Hepatocyte (in vitro differentiated cells): ENCODE measurements around the gene WHAMM. TPM values are rescaled to one million over a fixed set of nuclear protein-coding genes. Genes with fewer than 3 reads are reported as not detected.

Experiments used
- DNase-seq: peaks from one replicate; pipeline ENCODE4 v3.0.0-alpha.2; 2016; ENCODE audit warnings: low spot score
- H2AFZ ChIP-seq: fragments of 200-600 bp; sonication (generic); 2 replicates; pipeline ENCODE4 v1.6.0; 2016; ENCODE audit warnings: antibody characterized with exemption, mild to moderate bottlenecking
- H3K27ac ChIP-seq: fragments of 200-600 bp; sonication (generic); 2 replicates; pipeline ENCODE4 v1.5.1; 2016; ENCODE audit warnings: mild to moderate bottlenecking
- H3K27me3 ChIP-seq: fragments of 200-600 bp; sonication (generic); 2 replicates; pipeline ENCODE4 v1.6.1; 2016
- H3K36me3 ChIP-seq: fragments of 200-600 bp; sonication (generic); replicated peaks from 2 replicates; pipeline ENCODE4 v1.5.1; 2016; ENCODE audit warnings: low read depth; ENCODE audit not compliant: insufficient read depth
- H3K4me1 ChIP-seq: fragments of 200-600 bp; sonication (generic); 2 replicates; pipeline ENCODE4 v1.5.1; 2016; ENCODE audit warnings: mild to moderate bottlenecking, moderate library complexity; ENCODE audit not compliant: insufficient read depth
- H3K4me2 ChIP-seq: fragments of 200-600 bp; sonication (generic); 2 replicates; pipeline ENCODE4 v1.6.0; 2016
- H3K4me3 ChIP-seq: fragments of 200-600 bp; sonication (generic); 2 replicates; pipeline ENCODE4 v1.5.1; 2016; ENCODE audit warnings: mild to moderate bottlenecking
- H3K79me2 ChIP-seq: fragments of 200-600 bp; sonication (generic); 2 replicates; pipeline ENCODE4 v1.6.0; 2017; ENCODE audit warnings: mild to moderate bottlenecking
- H3K9me2 ChIP-seq: fragments of 200-600 bp; sonication (generic); replicated peaks from 2 replicates; pipeline ENCODE4 v1.6.0; 2017; ENCODE audit warnings: mild to moderate bottlenecking; ENCODE audit not compliant: insufficient read depth
- H3K9me3 ChIP-seq: fragments of 200-600 bp; sonication (generic); 2 replicates; pipeline ENCODE4 v1.5.1; 2016; ENCODE audit warnings: low read depth, mild to moderate bottlenecking
- H4K20me1 ChIP-seq: fragments of 200-600 bp; sonication (generic); 2 replicates; pipeline ENCODE4 v1.6.0; 2016; ENCODE audit warnings: mild to moderate bottlenecking; ENCODE audit not compliant: insufficient read depth, poor library complexity, severe bottlenecking
- EZH2 ChIP-seq: fragments of 200-600 bp; sonication (generic); IDR thresholded peaks from 2 replicates; pipeline ENCODE4 v1.6.1; 2016; ENCODE audit warnings: antibody characterized with exemption, mild to moderate bottlenecking, borderline replicate concordance
- EZH2phosphoT487 ChIP-seq: fragments of 200-600 bp; sonication (generic); IDR thresholded peaks from one replicate; pipeline ENCODE4 v1.6.1; 2018; ENCODE audit warnings: antibody characterized with exemption, mild to moderate bottlenecking, low read depth, moderate library complexity; ENCODE audit not compliant: unreplicated experiment, severe bottlenecking
- WGBS: methylation state at CpG from one replicate; pipeline ENCODE4 v1.1.6; 2016; ENCODE audit warnings: low lambda C conversion rate; ENCODE audit errors: missing lambda C conversion rate; 5-methylcytosine and 5-hydroxymethylcytosine counted together
- polyA plus RNA-seq: library from polyadenylated mRNA; unstranded; fragments of >200 nt; fragmentation: Nextera tagmentation; extraction: Ambion mirVana; gene quantifications from 2 replicates; pipeline ENCODE4 v1.2.1, GENCODE V29; 2016
- total RNA-seq: library from RNA; depleted of rRNA; stranded (reverse); fragments of >200 nt; gene quantifications from 2 replicates; pipeline ENCODE4 v1.2.3, GENCODE V29; 2014
- TF ChIP-seq, protein P1 (sequence below): fragments of 200-600 bp; sonication (generic); IDR thresholded peaks from 2 replicates; pipeline ENCODE4 v1.5.1; 2016; ENCODE audit warnings: antibody characterized with exemption, mild to moderate bottlenecking; ENCODE audit not compliant: poor library complexity

WHAMM gene
- total and polyA plus RNA-seq, 2 experiments from 2014 or later = 5.3 to 8.0 TPM

DNA sequence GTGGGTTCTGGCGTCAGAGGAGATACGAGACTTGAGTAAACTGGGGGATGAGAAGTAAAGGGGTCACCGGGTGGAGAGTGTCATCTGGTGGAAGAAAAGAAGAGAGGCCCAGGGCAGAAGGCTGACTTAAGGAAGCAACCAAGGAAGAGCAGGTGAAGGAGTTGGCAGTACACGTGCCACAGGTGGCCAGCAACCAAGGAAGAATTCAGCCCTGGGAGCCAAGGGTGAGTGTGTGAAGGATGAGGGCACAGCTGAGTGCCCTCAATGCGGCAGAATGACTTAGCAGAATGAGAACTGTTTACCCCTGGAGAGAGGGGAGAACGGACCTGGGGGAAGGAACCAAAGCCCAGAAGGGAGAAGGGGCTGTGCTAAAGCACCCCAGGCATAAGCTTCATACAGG lies 71.3 kb downstream of the WHAMM start:
- 87% methylated on average over 6 of the region's 6 CpGs for WGBS
- no peak for DNase-seq
- Histone ChIP-seq H3K9me2 (no peaks in the 10 kb centered on the region), H3K79me2 (no peaks in the 10 kb centered on the region), H3K9me3 (no peaks in the 10 kb centered on the region), H2AFZ (no peak overlapping the region), H3K4me3 (no peak overlapping the region), H3K27ac (no peak overlapping the region), H3K4me1 (no peaks in the 10 kb centered on the region), H3K4me2 (no peak overlapping the region), H3K36me3 (no peaks in the 10 kb centered on the region), H3K27me3 (no peaks in the 10 kb centered on the region), H4K20me1 (no peaks in the 10 kb centered on the region)
- TF ChIP-seq EZH2 = no peak
- TF ChIP-seq, protein P1, sequence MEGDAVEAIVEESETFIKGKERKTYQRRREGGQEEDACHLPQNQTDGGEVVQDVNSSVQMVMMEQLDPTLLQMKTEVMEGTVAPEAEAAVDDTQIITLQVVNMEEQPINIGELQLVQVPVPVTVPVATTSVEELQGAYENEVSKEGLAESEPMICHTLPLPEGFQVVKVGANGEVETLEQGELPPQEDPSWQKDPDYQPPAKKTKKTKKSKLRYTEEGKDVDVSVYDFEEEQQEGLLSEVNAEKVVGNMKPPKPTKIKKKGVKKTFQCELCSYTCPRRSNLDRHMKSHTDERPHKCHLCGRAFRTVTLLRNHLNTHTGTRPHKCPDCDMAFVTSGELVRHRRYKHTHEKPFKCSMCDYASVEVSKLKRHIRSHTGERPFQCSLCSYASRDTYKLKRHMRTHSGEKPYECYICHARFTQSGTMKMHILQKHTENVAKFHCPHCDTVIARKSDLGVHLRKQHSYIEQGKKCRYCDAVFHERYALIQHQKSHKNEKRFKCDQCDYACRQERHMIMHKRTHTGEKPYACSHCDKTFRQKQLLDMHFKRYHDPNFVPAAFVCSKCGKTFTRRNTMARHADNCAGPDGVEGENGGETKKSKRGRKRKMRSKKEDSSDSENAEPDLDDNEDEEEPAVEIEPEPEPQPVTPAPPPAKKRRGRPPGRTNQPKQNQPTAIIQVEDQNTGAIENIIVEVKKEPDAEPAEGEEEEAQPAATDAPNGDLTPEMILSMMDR = no peak

DNA sequence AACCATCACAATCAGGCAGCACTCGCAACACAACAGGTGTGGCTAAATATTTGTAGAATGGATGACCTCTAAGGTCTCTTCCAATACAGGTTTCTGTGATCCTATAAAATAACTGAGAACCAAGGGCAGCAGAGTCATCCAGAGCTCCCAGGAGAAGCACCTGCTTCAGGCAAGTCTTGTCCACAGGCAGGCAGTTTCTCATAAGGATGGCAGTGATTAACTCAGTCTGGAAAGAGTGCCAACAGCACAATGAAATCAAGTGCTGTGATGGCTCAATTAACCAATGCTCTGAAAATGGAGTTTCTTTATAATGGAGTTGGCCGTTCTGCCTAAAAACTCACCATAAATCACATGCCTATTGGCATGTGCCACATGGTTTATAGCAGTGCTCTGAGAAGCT lies 72.3 kb downstream of the WHAMM start:
- WGBS = 90% methylated on average over 2 of the region's 2 CpGs
- H3K4me3 ChIP-seq = no peak overlapping the region
- no peaks in the 10 kb centered on the region for H3K4me1 ChIP-seq
- no peaks in the 10 kb centered on the region for H3K27me3 ChIP-seq
- H3K9me3 ChIP-seq = no peaks in the 10 kb centered on the region
- no peaks in the 10 kb centered on the region for H3K9me2 ChIP-seq
- H3K79me2 ChIP-seq = no peaks in the 10 kb centered on the region
- no peak for TF ChIP-seq EZH2phosphoT487
- H3K4me2 ChIP-seq = no peak overlapping the region
- DNase-seq = no peak
- no peak overlapping the region for H3K27ac ChIP-seq
- no peak overlapping the region for H2AFZ ChIP-seq
- H4K20me1 ChIP-seq = no peaks in the 10 kb centered on the region
- H3K36me3 ChIP-seq = no peaks in the 10 kb centered on the region

DNA sequence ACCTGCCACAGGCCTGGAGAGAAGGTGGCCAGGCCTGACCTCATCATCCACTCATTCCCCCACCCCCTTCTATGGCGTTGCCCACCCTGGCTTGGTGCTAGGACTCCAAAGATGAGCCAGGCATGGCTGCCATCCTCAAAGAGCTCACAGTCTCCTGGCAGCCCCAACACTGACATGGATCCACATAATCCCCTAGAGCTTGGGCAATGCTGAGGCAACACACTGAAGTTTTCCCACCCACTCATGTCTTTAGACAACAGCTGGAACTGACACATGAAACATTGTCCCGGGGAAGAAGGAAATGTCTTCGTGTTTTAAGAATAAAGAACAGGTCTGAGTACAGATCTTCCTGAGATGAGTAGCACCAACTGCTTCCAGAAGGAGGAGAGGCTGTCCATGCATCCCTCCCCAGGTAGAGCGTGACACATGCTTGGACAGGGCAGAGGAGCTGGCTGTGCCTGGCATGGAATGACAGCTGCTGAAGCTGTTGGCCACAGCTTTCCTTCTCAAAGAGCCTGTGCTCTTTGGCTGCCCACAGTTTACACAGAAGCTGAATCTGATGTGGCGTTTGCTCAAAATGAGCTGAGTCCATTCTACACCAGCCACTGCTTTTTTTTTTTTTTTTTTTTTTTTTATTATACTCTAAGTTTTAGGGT lies 73.0 kb downstream of the WHAMM start:
- H4K20me1 ChIP-seq = no peaks in the 10 kb centered on the region
- H3K79me2 ChIP-seq = no peaks in the 10 kb centered on the region
- no peaks in the 10 kb centered on the region for H3K27me3 ChIP-seq
- H3K4me1 ChIP-seq = no peaks in the 10 kb centered on the region
- TF ChIP-seq EZH2 (no peak), EZH2phosphoT487 (no peak)
- TF ChIP-seq, protein P1 = no peak
- H3K36me3 ChIP-seq = no peaks in the 10 kb centered on the region
- H3K9me3 ChIP-seq = no peaks in the 10 kb centered on the region
- no peaks in the 10 kb centered on the region for H3K9me2 ChIP-seq
- no peak overlapping the region for H2AFZ ChIP-seq
- no peak for DNase-seq
- WGBS = 95% methylated on average over 5 of the region's 5 CpGs
- no peak overlapping the region for H3K27ac ChIP-seq
- H3K4me2 ChIP-seq = no peak overlapping the region
- H3K4me3 ChIP-seq = no peak overlapping the region

Other genes with a start within 250 kb of the WHAMM start
- gene CPEB1, start 162.3 kb upstream of the WHAMM start, total RNA-seq = 0.87 and 1.6 TPM in 2 replicates
- gene CPEB1, start 162.3 kb upstream of the WHAMM start, polyA plus RNA-seq = 1.2 and 1.9 TPM in 2 replicates
- 2.3 and 4.5 TPM in 2 replicates for gene AP3B2, start 99.8 kb upstream of the WHAMM start, total RNA-seq
- 2.9 and 4.1 TPM in 2 replicates for gene AP3B2, start 99.8 kb upstream of the WHAMM start, polyA plus RNA-seq
- gene FSD2, start 3.6 kb upstream of the WHAMM start, total RNA-seq = 0.04 TPM in 1 of 2 replicates, not detected in the other
- 0.06 and 0.28 TPM in 2 replicates for gene FSD2, start 3.6 kb upstream of the WHAMM start, polyA plus RNA-seq
- gene HOMER2, start 143.1 kb downstream of the WHAMM start, total RNA-seq = 11.8 and 14.5 TPM in 2 replicates
- 5.9 and 7.7 TPM in 2 replicates for gene HOMER2, start 143.1 kb downstream of the WHAMM start, polyA plus RNA-seq
- gene RAMAC, start 176.6 kb downstream of the WHAMM start, total RNA-seq = 45.9 and 64.1 TPM in 2 replicates
- 55.5 and 64.2 TPM in 2 replicates for gene RAMAC, start 176.6 kb downstream of the WHAMM start, polyA plus RNA-seq
- 7.5 and 12.2 TPM in 2 replicates for gene C15orf40, start 202.0 kb downstream of the WHAMM start, total RNA-seq
- gene C15orf40, start 202.0 kb downstream of the WHAMM start, polyA plus RNA-seq = 29.1 and 31.4 TPM in 2 replicates